Activated CD8-positive, alpha-beta memory T cell treated with anti-CD3 and anti-CD28 coated beads for 24 hours (primary cell): ENCODE data around the gene ATP8B2.
"Not testable (repeated sequence)": the region's sequence is repeated elsewhere in the genome, so short reads cannot be mapped to it uniquely, and the experiment has no call there.

Source experiments
- DNase-seq: peaks from one replicate; pipeline ENCODE4 v3.0.0-alpha.2; 2020

Gene ATP8B2, protein sequence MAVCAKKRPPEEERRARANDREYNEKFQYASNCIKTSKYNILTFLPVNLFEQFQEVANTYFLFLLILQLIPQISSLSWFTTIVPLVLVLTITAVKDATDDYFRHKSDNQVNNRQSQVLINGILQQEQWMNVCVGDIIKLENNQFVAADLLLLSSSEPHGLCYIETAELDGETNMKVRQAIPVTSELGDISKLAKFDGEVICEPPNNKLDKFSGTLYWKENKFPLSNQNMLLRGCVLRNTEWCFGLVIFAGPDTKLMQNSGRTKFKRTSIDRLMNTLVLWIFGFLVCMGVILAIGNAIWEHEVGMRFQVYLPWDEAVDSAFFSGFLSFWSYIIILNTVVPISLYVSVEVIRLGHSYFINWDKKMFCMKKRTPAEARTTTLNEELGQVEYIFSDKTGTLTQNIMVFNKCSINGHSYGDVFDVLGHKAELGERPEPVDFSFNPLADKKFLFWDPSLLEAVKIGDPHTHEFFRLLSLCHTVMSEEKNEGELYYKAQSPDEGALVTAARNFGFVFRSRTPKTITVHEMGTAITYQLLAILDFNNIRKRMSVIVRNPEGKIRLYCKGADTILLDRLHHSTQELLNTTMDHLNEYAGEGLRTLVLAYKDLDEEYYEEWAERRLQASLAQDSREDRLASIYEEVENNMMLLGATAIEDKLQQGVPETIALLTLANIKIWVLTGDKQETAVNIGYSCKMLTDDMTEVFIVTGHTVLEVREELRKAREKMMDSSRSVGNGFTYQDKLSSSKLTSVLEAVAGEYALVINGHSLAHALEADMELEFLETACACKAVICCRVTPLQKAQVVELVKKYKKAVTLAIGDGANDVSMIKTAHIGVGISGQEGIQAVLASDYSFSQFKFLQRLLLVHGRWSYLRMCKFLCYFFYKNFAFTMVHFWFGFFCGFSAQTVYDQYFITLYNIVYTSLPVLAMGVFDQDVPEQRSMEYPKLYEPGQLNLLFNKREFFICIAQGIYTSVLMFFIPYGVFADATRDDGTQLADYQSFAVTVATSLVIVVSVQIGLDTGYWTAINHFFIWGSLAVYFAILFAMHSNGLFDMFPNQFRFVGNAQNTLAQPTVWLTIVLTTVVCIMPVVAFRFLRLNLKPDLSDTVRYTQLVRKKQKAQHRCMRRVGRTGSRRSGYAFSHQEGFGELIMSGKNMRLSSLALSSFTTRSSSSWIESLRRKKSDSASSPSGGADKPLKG

DNA sequence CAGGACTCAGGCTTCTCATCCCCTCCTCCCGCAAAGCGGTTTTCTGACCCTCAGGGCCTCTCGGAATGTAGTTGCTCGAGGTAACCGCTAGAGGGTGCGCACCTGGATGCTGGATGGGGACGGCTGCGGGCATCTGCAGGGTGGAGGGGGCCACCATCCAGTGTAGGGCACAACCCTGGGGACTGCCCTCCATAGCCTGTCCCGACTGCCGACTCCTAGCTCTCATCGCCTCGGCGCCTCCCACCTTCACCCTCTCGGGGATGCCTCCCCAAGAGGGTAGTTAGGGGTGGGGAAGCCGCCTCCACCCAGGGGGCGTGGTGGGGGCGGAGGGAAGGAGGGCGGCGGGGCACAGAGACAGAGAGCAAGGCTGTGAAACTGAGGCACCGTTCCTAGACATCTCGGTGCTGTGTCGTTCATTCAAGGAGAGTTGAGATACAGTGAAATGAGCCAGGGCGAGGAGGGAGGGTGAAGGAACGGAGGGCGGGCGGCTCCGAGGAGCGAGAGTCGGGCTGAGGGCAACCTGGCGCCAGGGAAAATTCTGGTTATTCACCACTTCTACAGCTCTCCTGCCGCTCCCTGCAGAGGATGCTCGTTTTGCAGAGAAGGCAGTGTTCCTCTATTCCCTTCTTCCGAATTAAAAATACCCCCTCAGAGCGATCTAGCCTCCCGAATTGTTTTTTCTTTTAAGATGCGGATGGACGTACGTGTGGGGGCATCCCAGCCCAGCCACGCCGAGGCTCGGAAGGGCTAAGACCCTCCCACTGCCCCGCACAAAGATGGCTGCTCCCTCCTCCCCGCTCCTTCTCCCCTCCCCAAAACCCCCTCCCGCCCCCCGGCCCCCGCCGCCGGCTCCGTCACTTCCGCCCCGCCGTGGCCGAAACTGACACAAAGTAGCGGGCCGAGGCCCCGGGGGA lies at the start of gene ATP8B2:
ATP8B2 (plus strand) TSS at position 857 of the 914 bp plus-strand sequence. CDS start 2,617 bp downstream, outside the sequence.
- peak; percentile 93 for DNase-seq

- DNase-seq = no peak
Observed at GRCh38 chr1:154276797-154277196, 48.5 kb upstream of the ATP8B2 start.

GRCh38 chr1:154287591-154287990 lies 37.7 kb upstream of the ATP8B2 start:
- not testable (repeated sequence) for DNase-seq

- no peak for DNase-seq
Observed at GRCh38 chr1:154288661-154289060, 36.7 kb upstream of the ATP8B2 start.

DNA sequence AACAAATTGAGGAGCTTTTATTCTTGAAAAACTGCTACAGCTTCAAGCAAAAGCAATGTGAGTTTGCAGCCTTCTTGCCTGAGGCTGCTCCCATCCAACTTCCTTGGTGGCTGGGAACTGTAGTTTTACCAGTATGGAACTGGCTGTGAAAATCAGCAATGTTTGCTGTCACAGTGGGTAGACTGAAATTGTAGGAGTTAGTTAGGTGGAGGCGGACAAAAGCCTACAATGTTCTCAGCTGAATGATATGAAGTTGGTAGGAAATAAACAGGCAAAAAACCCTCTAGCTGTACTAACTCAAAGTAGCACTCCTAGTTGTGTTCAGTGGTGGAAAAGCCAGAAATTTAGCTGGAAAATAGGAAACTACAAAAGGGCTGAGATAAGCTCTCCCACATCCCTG lies 34.4 kb upstream of the ATP8B2 start:
- DNase-seq = no peak

DNA sequence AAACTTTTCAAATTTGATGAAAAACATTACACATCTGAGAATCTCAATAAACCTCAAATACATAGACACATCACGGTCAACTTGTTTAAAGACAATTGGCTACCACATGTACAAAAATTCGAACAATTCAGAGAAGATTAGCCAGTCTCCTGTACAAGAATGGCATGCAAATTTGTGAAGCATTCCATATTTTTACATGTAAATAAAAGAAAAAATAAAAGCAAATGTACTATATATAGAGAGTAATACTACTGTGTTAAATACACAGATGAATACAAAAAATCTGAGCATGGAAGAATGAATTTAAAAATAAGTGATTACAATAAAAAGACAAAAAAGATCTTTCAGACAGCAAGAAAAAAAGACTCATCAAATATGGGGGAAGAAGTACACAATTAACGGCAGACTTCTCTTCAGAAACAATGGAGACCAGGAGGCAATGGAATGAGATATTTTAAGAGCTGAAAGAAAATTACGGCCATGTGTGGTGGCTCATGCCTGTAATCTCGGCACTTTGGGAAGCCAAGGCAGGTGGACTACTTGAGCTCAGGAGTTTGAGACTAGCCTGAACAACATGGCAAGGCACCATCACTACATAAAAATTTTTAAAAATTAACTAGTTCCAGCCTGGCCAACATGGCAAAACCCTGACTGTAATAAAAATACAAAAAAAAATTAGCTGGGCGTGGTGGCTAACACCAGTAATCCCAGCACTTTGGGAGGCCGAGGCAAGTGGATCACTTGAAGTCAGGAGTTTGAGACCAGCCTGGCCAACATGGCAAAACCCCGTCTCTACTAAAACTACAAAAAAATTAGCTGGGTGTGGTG lies 29.7 kb upstream of the ATP8B2 start:
- no peak for DNase-seq

- no peak for DNase-seq
Observed at GRCh38 chr1:154301582-154301981, 23.7 kb upstream of the ATP8B2 start.

GRCh38 chr1:154304664-154305337 lies 20.5 kb upstream of the ATP8B2 start:
- no peak for DNase-seq

- DNase-seq = no peak
Observed at GRCh38 chr1:154306151-154306550, 19.2 kb upstream of the ATP8B2 start.

DNA sequence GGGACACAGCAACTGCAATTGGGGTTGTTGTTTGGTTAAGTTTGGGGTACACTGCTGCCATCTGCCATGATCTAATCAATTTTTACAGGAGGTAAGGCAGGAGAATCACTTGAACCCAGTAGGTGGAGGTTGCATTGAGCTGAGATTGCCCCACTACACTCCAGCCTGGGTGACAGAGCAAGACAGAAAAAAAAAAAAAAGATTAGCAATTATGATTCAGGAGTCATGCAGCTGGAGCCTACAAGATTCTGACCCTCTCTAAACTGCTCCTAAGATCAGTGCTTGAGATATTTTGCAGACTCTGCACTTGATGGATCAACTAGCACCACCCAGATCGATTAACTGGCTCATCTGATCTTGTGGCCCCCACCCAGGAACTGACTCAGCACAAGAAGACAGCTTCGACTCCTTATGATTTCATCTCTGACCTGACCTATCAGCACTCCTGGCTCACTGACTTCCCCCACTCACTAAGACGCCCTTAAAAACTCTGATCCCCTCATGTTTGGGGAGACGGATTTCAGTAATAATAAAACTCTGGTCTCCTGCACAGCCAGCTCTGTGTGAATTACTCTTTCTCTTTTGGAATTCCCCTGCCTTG lies 17.6 kb upstream of the ATP8B2 start:
- DNase-seq = not testable (repeated sequence)

DNA sequence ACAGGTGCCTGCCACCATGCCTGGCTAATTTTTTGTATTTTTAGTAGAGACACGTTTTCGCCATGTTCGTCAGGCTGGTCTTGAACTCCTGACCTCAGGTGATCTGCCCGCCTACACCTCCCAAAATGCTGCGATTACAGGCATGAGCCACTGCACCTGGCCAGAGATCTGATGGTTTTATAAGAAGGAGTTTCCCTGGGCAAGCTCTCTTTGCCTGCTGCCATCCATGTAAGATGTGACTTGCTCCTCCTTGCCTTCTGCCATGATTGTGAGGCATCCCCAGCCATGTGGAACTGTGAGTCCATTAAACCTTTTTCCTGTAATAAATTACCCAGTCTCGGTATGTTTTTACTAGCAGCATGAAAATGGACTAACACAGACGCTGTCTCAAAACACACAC lies 16.2 kb upstream of the ATP8B2 start:
- not testable (repeated sequence) for DNase-seq

- DNase-seq = not testable (repeated sequence)
Observed at GRCh38 chr1:154312229-154313065, 12.9 kb upstream of the ATP8B2 start.

DNA sequence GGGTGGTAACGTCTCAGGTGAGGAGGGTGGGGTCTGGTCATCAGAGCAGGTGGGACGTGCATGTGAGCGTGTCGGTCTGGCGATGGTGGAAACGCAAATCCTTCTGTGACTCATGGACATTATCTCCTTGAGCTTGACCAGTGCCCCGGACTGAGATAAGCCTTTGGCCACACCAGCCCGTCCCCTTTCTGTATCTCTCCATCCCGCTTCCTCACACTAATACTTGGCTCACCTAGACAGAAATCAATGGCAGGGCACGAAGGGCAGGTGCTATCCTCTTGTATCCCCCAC lies 12.3 kb upstream of the ATP8B2 start:
- DNase-seq = no peak

DNA sequence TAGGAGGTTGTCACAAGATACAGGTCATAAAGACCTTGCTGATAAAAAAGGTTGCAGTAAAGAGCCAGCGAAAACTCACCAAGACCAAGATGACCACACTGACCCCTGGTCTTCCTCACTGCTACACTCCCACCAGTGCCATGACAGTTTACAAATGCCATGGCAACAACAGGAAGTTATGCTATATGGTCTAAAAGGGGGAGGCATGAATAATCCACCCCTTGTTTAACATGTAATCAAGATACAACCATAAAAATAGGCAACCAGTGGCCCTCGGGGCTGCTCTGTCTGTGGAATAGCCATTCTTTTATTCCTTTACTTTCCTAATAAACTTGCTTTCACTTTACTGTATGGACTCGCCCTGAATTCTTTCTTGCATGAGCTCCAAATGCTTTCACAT lies 11.1 kb upstream of the ATP8B2 start:
- not testable (repeated sequence) for DNase-seq

DNA sequence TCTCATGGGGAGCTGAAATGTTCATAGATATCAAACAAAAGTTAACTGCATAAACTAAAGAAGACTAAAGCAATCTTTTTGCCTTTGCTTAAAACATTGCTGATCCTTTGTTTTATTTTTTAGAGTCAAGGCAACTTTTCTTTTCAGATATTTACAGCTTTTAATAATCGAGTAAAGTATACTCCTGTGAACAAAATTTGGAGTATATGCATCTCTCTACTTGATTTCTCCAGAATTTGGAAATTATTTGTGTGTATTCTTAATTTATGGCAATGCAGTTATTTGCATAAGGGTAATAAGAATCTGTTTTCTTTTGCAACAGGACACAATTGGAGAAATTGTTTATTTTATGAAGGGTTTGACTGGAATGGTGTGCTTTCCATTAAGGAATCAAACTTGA lies 8.6 kb upstream of the ATP8B2 start:
- no peak for DNase-seq

- no peak for DNase-seq
Observed at GRCh38 chr1:154318386-154318785, 6.9 kb upstream of the ATP8B2 start.

DNA sequence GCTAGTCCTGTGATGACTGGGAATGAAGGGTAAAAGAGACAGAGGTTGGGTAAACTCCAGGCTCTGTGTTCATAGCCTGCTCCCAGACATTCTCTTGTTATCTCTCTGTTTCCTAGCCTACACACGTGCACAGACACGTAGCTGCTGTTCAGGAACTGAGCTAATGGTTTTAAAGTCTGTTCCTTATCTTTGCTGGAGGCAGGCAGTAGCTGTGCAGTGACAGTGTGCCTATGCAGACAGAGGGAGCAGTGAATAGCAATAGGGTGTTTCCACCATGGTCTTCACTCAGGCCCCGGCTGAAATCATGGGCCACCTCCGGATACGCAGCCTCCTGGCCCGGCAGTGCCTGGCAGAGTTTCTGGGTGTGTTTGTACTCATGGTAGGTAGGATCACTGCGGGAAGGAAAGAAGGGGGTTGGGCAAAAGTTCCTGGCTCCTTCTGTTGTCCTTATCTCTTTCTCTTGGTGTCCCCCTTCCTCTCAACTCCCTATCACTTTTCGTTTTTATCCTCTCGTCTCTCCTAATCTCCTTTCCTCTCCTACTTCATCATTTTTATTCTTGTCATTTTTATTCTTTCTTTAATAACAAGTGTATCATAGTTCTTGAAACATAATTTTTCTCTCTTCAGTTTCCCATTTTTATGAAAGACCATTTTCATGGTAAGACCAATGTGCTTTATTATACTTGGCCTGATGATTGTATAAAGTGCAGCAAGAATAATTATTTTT lies 4.3 kb upstream of the ATP8B2 start, which contains the start of gene AQP10:
AQP10 (plus strand) TSS at position 212 of the 727 bp plus-strand sequence; CDS start at position 275, 63 bp downstream.
- DNase-seq = no peak

- not testable (repeated sequence) for DNase-seq
Observed at GRCh38 chr1:154321609-154321934, 3.8 kb upstream of the ATP8B2 start.

DNA sequence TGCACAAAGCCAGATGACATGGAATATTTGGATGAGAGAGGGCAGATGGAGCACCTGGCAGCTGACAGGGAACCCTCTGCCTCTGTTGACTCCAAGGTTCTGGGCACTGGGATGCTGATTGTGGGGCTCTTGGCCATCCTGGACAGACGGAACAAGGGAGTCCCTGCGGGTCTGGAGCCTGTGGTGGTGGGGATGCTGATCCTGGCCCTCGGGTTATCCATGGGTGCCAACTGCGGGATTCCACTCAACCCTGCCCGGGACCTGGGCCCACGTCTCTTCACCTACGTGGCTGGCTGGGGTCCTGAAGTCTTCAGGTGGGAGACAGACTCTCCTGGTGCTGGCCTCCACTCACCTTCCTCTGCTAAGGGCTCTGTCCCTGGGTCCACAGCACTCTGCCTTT lies 1.8 kb upstream of the ATP8B2 start:
- no peak for DNase-seq
